Forelimb muscle (tissue), 1 donor: ENCODE measurements around the gene TACO1. TPM values are rescaled to one million over a fixed set of nuclear protein-coding genes. Genes with fewer than 3 reads are reported as not detected.

Experiments used
- DNase-seq: peaks from one replicate; pipeline ENCODE4 v3.0.0-alpha.2; 2013; ENCODE audit warnings: low read depth
- polyA plus RNA-seq: library from polyadenylated mRNA; unstranded; fragments of 120-200 nt; gene quantifications from one replicate; pipeline ENCODE4 v1.2.1, GENCODE V29; 2013; ENCODE audit not compliant: insufficient read length

The TACO1 gene
- polyA plus RNA-seq, 1 donor: 18.2 TPM

DNA sequence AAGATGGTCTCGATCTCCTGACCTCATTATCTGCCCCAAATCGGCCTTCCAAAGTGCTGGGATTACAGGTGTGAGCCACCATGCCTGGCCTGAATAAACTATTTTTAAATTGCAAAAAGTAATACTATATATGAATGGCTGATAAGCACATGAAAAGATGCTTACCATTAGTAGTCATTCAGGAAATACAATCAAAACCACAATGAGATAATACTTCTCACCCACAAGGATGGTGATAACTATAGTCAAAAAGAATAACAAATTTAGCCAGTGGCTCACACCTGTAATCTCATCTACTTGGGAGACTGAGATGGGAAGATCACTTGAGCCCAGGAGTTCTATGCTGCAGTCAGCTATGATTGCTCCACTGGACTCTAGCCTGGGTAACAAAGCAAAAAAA, 2.4 kb upstream of the TACO1 start:
- DNase-seq: no peak

- DNase-seq: no peak
These were observed 1.0 kb downstream of the TACO1 start for GRCh38 chr17:63601439-63602371.

- DNase-seq: no peak
These were observed 9.3 kb downstream of the TACO1 start for GRCh38 chr17:63609816-63610573.

- DNase-seq: no peak
These were observed 10.2 kb downstream of the TACO1 start for GRCh38 chr17:63610854-63611253.

GRCh38 chr17:63611354-63611753, 10.7 kb downstream of the TACO1 start:
- DNase-seq: no peak

DNA sequence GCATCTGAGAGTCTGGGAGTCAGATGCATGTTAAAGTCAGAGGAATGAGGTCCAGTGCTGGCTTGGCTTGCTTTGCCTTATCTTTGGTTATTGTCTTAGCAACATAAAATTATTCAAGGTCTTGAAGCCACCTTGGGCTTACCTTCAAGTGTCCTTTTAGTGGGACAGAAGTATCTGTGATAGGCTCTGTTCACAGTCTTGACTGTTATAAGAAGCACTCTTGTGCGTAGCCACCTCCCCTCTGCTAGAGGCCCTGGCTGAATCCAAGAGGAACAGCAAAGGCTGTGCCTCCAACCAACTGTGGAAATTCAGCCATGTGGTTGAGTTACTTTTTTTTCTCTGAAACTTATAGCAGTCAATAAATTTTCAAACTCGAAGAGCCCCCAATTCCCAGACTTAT, 13.0 kb downstream of the TACO1 start:
- DNase-seq: no peak

DNA sequence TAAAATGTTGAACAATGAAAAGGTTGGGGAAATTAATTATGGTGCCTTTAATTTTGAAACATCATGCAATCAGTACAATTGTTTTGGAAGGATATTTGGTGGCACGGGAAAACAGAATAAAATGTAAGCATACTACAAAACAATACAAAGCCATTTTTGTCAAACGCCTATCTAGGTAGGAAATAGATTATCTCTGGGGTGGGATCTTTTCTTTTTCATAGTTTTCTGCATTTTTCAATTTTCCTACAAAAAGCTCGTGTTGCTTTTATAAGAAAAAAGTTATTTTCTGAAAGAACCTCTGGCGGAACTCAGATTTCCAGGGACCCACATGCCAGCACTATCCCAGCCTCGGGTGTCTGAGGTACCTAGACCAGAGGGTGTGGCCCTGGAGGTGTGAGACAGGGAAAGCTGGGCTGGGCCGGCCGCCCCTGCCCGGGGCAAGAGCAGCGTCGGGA, 20.6 kb downstream of the TACO1 start:
- no peak for DNase-seq

DNA sequence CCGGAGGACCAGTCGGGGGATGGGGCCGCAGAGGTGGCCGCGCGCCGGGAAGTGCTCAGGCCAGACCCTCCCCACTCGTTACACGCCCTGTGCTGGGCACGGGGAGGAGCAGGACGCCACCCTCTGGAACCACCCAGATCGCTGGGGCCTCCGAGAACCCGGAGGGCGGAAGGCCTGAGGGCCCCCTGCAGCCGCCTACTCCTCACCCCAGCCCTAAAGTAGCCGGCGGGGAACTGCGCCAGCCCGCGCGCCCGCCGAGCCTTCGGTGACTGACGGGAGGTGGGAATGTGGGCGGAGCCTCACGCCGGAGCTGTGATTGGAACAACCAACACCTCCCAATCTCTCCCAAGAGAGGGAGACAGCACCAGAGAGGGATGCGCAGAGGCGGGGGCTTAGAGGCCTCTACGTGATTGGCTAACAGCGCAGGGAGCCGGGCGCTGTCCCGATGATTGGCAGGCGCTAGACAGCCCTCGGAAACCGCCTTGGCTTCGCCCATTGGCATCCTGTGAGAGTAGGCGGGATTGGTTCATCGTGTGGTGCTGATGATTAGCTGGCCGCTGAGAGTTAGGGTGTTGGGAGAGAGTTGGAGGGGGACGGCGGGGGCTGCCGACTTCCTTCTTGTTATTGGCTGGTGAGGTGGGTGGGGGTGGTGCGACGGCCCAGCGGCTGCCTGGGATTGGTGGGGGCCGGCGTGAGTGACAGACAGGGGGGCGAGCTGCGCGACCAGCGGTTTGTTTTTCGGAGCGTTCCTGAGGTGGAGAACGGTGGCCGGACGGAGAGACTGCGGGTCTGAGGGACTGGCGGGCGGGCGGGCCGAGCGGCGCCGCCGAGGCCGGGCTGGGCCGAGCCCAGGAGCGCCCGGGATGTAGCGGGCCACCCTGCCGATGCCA, 21.2 kb downstream of the TACO1 start, which contains the start of gene MAP3K3:
Gene MAP3K3, plus strand, starts transcription at position 734 of the 890 bp plus-strand sequence. CDS start 343 bp downstream, outside the sequence.
- DNase-seq: peak; percentile 99

DNA sequence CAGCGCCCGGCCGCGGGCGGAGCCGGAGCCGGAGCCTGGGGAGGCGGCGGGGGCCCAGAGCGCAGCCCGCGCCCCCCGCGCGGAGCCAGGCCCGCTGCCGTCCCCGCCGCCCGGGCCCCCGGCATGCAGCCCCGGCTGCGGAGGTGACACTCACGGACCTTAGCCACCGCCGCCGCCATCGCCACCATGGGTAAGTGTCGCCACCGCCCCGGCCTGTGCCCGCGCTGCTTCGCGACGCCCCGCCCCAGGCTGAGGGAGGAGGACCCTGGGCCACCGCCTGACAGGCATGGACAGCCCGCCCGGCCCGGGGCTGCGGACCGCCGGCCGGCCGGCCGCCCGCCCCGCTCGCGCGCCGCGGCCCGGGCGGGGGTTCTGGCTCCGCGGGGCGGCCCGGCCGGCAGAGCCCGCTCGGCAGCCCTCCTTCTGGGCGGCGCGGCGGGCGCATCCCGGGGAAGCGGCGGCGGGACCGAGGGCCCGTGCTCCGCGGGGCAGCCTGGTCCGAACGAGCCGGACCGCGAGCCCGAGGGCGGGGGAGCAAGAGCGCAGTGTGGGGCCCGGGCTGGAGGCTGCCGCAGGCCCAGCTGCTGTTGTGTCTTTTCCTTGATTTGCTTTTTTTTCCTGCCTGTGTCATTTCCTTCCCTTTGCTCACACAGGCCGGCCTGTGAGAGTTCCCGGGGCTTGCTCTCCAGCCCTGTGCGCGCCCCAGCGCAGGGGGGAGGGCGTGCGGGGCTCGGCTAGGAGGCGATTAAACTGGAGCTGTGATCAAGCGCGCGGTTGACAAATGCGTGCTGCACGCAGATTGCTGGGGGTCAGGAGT, 22.1 kb downstream of the TACO1 start:
- DNase-seq: no peak

DNA sequence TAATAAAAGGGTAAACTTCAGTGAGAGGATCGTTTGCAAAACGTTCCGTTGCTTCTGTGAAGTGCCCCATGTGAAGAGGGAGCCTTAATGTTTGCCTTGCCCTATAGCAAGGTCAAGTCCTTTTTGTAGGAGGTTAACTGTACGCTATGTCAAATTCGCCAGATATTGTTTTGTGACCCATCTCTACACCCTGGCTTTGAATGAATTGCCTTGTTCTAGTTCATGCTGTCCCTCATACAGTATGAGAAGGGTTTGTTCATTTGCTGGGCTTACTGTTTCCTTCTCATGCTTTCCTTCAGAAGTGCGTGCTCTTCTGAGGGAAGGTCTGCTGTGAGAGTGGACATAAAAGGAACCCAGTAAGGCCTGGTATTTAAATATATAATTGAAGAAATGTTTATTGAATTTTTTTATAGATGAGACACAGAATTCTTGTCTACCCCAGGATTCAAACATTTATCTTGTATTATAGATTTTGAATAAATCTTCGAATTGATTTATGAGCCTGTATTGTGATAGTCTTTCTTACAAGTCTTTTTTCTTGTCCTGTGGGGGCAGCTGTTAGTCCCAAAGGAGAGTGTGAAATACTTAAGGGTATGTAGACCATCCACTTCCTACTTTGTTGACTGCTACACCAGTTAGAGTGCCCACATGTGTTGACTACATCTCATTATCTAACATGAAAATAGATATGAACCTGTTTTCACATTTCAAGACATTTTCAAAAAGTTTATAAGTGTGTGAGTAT, 23.3 kb downstream of the TACO1 start:
- DNase-seq: no peak

GRCh38 chr17:63624531-63624880, 23.8 kb downstream of the TACO1 start:
- DNase-seq: no peak

DNA sequence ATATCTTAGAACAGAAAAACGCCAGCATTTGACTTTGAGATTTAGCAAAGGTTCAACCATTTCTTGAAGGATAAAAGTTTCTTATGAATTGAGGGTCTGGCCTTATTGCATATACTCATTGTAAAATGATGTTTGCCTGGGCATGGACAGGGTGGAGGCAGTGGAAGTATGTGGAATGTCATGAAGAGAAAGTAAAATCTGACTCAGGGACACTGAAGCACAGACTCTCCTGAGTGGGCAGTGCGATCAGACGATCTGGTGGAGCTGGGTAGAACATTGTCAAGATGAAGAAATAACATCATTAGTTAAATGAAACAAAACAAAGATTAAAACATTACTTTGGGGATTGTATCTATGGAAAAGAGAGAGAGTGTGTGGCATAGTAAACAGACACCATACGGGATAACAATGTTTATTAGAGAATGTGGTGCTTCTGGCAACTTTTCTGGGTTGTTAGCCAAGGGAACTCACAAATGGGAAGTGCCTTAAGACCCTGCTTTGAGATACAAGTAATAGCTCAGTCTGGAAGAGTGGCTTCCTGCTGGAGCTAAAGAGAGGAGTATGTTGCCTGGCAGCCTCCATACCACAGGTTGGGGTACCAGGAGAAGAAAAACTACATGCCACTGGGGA, 26.0 kb downstream of the TACO1 start:
- no peak for DNase-seq

DNA sequence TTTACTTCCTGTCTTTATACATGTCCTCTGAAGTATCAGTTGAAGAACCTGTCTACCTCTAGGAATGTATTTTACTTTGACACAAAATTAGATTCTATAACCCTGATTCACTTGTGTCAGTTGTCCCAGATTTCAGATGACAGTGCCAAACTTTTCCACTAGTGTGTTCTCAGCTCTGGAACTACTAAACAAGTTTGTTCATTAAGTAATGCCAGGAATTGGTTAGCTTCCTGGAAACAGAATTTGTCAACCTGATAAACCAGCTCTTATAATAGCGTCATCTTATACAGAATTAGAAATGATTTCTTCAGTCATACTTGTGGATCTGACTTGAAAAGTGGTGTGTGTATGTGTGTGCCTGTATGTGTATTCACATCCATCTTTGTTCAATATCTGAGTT, 28.9 kb downstream of the TACO1 start:
- no peak for DNase-seq

GRCh38 chr17:63631062-63631461, 30.4 kb downstream of the TACO1 start:
- no peak for DNase-seq

GRCh38 chr17:63631626-63632025, 30.9 kb downstream of the TACO1 start:
- DNase-seq: no peak

DNA sequence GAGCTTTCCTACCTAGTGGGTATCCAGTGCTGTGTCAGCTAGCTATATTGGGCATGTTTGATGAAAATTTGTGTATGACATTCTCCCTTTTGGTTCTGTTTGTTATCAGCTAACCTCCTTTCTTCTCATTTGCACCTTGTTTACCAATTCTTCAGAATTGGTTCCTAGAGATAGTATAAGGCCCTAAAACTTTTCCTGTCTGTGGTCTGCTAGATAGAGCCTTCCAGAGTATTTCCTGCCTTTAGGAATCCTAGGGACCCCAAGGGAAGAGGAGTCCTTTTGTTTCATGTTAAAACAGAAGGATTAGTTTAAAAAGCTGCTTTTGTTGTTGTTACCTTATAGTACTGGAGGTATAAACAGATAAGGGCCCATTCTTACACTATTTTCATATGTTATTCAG, 33.0 kb downstream of the TACO1 start:
- no peak for DNase-seq

GRCh38 chr17:63634163-63634562, 33.5 kb downstream of the TACO1 start:
- DNase-seq: no peak

DNA sequence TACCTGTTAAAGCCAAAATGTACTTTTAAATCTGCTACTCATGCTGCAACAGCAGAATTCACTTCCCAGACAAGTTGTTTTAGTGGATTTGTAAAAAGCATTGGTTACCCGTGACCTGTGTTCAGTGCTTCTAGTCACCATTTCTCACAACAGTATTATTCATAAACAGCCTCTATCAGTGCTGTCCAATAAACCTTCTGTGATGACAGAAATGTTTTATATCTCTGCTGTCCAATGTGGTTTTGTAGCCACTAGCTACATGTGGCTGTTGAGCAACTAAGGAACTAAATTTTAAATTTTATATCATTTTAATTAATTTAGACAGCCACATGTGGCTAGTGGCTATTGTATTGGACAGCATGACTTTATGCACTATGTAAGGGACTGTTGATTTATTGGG, 34.1 kb downstream of the TACO1 start:
- no peak for DNase-seq

DNA sequence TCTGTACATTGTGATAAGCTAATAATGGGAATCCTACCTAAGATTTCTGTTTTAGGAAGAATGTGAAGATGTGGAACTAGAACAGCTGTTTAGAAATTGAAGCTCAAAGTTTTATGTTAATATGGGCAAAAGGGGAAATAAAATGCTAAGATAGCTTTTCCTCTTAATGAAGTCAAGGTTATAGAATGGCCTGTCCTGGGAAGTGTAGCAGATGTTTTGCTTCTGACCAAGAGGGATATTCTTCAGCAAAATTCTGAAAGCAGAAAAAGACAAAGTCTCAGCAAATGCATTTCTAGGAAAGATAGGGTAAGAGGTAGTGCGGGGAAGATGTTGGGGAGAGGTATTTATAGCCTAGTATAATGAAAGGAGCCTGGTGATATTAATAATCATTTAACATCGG, 34.6 kb downstream of the TACO1 start:
- no peak for DNase-seq

GRCh38 chr17:63635787-63636186, 35.1 kb downstream of the TACO1 start:
- DNase-seq: no peak
